Activated T-cell treated with anti-CD3 and anti-CD28 coated beads, Interleukin-2, amount 50 U/mL, for 24 hours (primary cell): ENCODE measurements around the gene DHPS.

Experiments used
- DNase-seq: peaks from one replicate; pipeline ENCODE4 v3.0.0-alpha.2; 2020
- H3K27ac Mint-ChIP-seq: 2 replicates; pipeline ENCODE4 v1.8.0; 2020; ENCODE audit warnings: mild to moderate bottlenecking, mixed read lengths
- H3K27me3 Mint-ChIP-seq: 2 replicates; pipeline ENCODE4 v1.8.0; 2020; ENCODE audit warnings: mixed read lengths
- H3K36me3 Mint-ChIP-seq: 2 replicates; pipeline ENCODE4 v1.8.0; 2020; ENCODE audit warnings: low read depth, mixed read lengths
- H3K4me1 Mint-ChIP-seq: 2 replicates; pipeline ENCODE4 v1.8.0; 2020; ENCODE audit warnings: low read depth, mixed read lengths
- H3K4me3 Mint-ChIP-seq: 2 replicates; pipeline ENCODE4 v1.8.0; 2020; ENCODE audit warnings: mild to moderate bottlenecking, moderate library complexity, mixed read lengths
- H3K9me3 Mint-ChIP-seq: 2 replicates; pipeline ENCODE4 v1.8.0; 2020; ENCODE audit warnings: mixed read lengths

Gene DHPS

DNA sequence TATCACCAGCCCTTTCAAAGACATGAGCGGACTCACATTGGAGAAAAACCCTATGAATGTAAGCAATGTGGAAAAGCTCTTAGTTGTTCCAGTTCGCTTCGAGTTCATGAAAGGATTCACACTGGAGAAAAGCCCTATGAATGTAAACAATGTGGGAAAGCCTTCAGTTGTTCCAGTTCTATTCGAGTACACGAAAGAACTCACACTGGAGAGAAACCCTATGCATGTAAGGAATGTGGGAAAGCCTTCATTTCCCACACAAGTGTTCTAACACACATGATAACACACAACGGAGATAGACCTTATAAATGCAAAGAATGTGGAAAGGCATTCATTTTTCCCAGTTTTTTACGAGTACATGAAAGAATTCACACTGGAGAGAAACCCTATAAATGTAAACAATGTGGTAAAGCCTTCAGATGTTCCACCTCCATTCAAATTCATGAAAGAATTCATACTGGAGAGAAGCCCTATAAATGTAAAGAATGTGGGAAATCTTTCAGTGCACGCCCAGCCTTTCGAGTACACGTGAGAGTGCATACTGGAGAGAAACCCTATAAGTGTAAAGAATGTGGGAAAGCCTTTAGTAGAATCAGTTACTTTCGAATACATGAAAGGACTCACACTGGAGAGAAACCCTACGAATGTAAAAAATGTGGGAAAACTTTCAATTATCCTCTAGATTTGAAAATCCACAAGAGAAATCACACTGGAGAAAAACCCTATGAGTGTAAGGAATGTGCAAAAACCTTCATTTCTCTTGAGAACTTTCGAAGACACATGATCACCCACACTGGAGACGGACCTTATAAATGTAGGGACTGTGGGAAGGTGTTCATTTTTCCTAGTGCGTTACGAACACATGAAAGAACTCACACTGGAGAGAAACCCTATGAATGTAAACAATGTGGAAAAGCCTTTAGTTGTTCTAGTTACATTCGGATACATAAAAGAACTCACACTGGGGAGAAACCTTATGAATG lies 53.3 kb downstream of the DHPS start:
- H3K4me3 Mint-ChIP-seq: no peak overlapping the region
- H3K27me3 Mint-ChIP-seq: no peaks in the 10 kb centered on the region
- H3K4me1 Mint-ChIP-seq: peaks cover 17% of the 10 kb centered on the region
- no peak for DNase-seq
- H3K9me3 Mint-ChIP-seq: peaks cover 14% of the 10 kb centered on the region
- H3K27ac Mint-ChIP-seq: peak overlapping the region; percentile 33
- peaks cover 88% of the 10 kb centered on the region for H3K36me3 Mint-ChIP-seq

DNA sequence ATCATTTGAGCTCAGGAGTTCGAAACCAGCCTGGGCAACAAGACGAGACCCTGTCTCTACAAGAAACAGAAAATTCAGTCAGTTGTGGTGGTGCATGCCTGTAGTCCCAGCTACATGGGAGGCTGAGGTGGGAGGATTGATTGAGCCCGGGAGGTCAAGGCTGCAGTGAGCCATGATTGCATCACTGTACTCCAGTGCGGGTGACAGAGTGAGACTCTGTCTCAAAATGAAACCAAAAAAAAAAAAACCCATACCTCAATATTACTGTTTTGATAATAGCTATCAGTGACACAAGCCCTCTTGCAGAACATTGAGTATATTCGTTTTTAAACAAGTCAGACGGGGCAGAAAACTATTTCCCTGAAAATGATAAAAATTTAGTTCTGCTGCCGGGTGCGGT lies 54.7 kb downstream of the DHPS start:
- peaks cover 21% of the 10 kb centered on the region for H3K4me1 Mint-ChIP-seq
- H3K4me3 Mint-ChIP-seq: no peak overlapping the region
- H3K27ac Mint-ChIP-seq: no peak overlapping the region
- no peaks in the 10 kb centered on the region for H3K27me3 Mint-ChIP-seq
- H3K9me3 Mint-ChIP-seq: peaks cover 14% of the 10 kb centered on the region
- peaks cover 83% of the 10 kb centered on the region for H3K36me3 Mint-ChIP-seq
- no peak for DNase-seq
